TTC549 (cell line): ENCODE data around the gene AATK.
"Not testable (repeated sequence)": the region's sequence is repeated elsewhere in the genome, so short reads cannot be mapped to it uniquely, and the experiment has no call there.

Source experiments
- FAIRE-seq: peaks from 2 replicates; lab custom pipeline; 2012; peaks lifted over from hg19 to GRCh38; lab: Jason Lieb, UNC

The AATK gene

DNA sequence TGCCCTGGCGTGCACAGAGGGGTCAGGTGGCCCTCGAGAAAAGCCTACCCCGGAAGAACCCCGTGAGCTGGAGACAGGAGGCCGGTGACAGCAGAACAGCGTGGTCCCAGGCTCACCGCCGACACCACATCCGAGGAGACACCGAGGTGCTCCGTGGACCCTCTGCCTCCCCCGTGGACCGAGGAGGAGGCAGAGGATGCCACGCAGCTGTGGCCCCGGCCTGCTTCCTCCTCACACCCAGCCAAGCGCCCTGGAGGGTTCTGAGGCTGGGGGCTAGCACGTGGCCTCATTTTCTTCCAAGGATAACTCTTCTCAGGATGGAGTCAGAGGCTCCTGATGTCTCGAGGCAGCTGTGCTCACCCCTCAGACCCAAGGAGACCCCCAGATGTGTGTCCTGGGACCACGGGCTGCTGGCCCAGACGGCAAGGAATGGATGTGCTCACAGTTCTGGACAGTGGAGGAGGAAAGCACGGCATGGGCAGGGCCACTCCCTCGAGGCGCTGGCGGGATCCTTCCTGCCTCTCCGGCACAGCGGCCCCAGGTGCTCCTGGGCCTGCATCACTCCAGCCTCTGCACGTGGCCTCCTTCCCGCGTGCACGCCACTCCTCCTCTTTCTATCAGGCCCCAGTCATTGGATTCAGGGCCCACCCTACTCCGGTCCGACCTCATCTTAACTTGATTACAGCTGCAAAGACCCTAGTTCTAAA is 5.1 kb downstream of the AATK start:
- no peak for FAIRE-seq

- FAIRE-seq = no peak
These were observed 5.7 kb downstream of the AATK start for GRCh38 chr17:81160306-81160705.

- no peak for FAIRE-seq
These were observed 6.3 kb downstream of the AATK start for GRCh38 chr17:81159611-81160265.

DNA sequence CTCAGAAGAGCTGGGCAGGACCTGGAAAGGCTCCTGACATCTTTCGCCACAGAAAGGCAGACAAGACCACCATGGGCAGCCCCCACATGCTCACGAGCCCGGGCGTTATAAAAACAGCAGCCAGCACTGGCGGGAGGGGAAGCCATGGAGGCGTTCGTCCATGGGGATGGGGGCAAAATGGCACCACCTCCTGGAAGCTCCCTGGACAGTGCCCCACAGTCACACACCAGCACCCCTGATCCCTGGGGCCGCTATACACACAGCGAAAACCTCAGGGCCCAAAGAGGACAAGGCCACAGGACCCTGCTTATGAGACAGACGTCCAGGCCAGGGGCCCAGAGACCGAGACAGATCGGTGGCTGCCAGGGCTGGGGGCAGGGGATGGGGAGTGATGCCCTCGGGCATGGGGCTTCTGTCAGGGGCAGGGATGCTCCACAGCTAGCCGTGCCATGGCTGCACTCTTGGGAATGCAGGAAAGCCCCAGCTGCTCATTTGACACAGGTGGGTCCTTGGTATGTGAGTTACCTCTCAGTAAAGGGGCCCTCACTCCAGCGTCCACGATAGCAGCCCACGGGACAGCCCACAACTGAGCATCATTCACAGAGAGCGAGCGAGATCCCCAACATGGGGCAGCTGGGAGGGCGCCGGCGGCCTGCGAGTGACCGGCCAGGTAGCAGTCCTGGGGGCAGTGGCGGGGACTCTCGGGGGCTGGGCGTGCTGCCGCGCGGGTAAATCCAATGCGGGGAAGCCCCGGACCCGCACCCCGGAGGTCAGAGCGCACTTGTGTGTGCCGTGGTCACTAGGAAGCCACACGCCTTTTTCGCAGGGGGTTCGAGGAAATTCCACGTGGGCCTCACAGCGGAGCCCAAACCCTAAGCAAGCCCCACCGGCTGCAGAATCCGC is 7.1 kb downstream of the AATK start:
- no peak for FAIRE-seq

- FAIRE-seq = no peak
These were observed 8.0 kb downstream of the AATK start for GRCh38 chr17:81157848-81158687.

GRCh38 chr17:81156866-81157805 is 8.9 kb downstream of the AATK start:
- FAIRE-seq = no peak

DNA sequence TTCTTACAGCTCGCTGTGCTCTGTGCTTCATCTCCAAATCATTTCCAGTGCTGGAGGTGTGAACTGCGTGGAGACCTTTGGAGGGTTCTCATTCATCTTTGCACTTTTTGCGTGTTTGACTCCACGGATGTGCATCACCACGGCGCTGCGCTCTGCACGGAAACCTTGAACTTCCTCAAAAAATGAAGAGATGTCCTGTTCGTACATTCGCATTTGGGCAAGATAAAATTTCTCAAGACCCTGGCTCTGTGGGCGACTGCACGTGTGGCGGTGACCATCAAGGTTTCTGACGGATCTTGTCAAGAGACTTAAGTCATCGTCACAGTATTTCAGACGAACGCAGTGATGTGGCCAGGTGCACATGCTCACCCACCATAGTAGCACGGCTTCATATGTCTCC is 11.1 kb downstream of the AATK start:
- FAIRE-seq = no peak

DNA sequence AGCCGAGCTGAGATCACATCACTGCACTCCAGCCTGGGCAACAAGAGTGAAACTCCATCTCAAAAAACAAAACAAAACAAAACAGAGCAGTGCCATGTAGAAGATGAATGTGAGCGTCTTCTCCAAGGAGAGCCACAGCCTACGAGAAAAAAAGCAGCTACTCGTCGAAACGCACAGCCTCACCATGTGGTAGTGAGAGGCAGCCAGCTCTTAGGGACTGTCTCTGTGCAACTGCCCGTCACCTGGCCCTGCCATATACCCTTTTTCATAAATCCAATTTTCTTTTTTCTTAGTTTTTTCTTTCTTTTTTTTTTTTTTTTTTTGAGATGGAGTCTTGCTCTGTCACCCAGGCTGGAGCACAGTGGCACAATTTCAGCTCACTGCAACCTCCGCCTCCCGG is 12.0 kb downstream of the AATK start:
- not testable (repeated sequence) for FAIRE-seq

GRCh38 chr17:81153340-81153803 is 12.6 kb downstream of the AATK start:
- FAIRE-seq = no peak

GRCh38 chr17:81152288-81152828 is 13.7 kb downstream of the AATK start:
- no peak for FAIRE-seq

- no peak for FAIRE-seq
These were observed 14.7 kb downstream of the AATK start for GRCh38 chr17:81151278-81151677.

GRCh38 chr17:81150377-81151077 is 15.5 kb downstream of the AATK start:
- no peak for FAIRE-seq

- no peak for FAIRE-seq
These were observed 17.0 kb downstream of the AATK start for GRCh38 chr17:81148986-81149533.

- no peak for FAIRE-seq
These were observed 17.4 kb downstream of the AATK start for GRCh38 chr17:81148571-81148970.

DNA sequence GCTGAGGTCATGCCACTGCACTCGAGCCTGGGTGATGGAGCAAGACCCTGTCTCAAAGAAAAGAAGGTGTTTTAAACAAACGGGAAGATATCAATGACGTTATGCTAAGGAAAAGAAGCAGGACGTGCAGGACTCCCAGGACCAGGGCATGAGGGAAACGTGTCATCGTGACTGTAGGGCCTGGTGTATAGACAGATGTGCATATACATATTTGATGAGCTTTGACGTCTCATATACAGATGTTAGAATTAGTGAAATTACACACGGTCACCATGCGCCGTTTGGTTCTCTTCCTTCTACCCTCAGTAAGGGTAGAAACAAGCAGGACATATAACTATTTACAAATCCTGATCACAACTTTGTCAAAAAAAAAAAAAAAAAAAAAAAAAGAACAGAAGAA is 18.3 kb downstream of the AATK start:
- FAIRE-seq = no peak

GRCh38 chr17:81146208-81146607 is 19.8 kb downstream of the AATK start:
- not testable (repeated sequence) for FAIRE-seq

- no peak for FAIRE-seq
These were observed 21.6 kb downstream of the AATK start for GRCh38 chr17:81144423-81144781.

GRCh38 chr17:81143717-81144422 is 22.2 kb downstream of the AATK start:
- FAIRE-seq = no peak

GRCh38 chr17:81143200-81143527 is 22.9 kb downstream of the AATK start:
- no peak for FAIRE-seq
